Hepatocyte (in vitro differentiated cells): ENCODE results near the gene GRAP2.

Source experiments
- EZH2 ChIP-seq: fragments of 200-600 bp; sonication (generic); IDR thresholded peaks from 2 replicates; pipeline ENCODE4 v1.6.1; 2016; ENCODE audit warnings: antibody characterized with exemption, mild to moderate bottlenecking, borderline replicate concordance
- TF ChIP-seq, protein P1 (sequence below): fragments of 200-600 bp; sonication (generic); IDR thresholded peaks from 2 replicates; pipeline ENCODE4 v1.5.1; 2016; ENCODE audit warnings: antibody characterized with exemption, mild to moderate bottlenecking; ENCODE audit not compliant: poor library complexity

DNA sequence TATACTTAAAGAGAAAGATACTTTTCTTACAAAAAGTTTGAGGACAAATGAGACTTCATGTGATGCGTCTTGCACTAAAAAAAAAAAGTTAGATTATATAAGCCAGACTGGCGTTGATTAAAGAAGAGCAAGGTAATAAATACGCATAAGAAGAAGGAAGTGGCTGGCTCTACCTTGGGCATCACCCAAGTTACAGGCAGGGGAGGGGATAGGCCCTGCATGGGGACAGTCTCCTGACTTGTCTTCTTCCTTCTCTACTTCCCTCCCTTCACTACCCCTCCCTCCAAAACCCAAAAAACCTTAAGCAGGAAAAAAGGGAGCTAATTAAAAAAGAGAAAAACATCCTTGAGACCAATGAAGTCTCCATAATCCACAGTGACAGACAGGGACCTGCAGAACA lies 37.0 kb downstream of the GRAP2 start:
- TF ChIP-seq, protein P1, sequence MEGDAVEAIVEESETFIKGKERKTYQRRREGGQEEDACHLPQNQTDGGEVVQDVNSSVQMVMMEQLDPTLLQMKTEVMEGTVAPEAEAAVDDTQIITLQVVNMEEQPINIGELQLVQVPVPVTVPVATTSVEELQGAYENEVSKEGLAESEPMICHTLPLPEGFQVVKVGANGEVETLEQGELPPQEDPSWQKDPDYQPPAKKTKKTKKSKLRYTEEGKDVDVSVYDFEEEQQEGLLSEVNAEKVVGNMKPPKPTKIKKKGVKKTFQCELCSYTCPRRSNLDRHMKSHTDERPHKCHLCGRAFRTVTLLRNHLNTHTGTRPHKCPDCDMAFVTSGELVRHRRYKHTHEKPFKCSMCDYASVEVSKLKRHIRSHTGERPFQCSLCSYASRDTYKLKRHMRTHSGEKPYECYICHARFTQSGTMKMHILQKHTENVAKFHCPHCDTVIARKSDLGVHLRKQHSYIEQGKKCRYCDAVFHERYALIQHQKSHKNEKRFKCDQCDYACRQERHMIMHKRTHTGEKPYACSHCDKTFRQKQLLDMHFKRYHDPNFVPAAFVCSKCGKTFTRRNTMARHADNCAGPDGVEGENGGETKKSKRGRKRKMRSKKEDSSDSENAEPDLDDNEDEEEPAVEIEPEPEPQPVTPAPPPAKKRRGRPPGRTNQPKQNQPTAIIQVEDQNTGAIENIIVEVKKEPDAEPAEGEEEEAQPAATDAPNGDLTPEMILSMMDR, result no peak
- TF ChIP-seq EZH2, result no peak
